Kidney epithelial cell (primary cell): Measurements from ENCODE around the gene NME9. TPM values are rescaled to one million over a fixed set of nuclear protein-coding genes. Genes with fewer than 3 reads are reported as not detected.

Experiments used
- DNase-seq: peaks from one replicate; pipeline ENCODE4 v3.0.0-alpha.2; 2010; ENCODE audit warnings: low read depth
- H3K27me3 ChIP-seq: 2 replicates; pipeline ENCODE4 v1.6.0; 2011; ENCODE audit warnings: low read length; ENCODE audit not compliant: control insufficient read depth, insufficient read depth
- H3K36me3 ChIP-seq: 2 replicates; pipeline ENCODE4 v1.5.1; 2011; ENCODE audit warnings: low read length; ENCODE audit not compliant: control insufficient read depth, insufficient read depth
- H3K4me3 ChIP-seq: 2 replicates; pipeline ENCODE4 v1.5.1; 2011; ENCODE audit warnings: low read depth, mild to moderate bottlenecking, control low read depth, low read length
- CTCF ChIP-seq: IDR thresholded peaks from 2 replicates; pipeline ENCODE4 v1.5.1; 2011; ENCODE audit warnings: mild to moderate bottlenecking, moderate library complexity, low read length, control low read depth, inconsistent platforms; ENCODE audit not compliant: insufficient read depth, poor library complexity, severe bottlenecking
- total RNA-seq: library from RNA; depleted of rRNA; stranded (reverse); fragments of >200 nt; gene quantifications from 2 replicates; pipeline ENCODE4 v1.2.3, GENCODE V29; 2015

Gene NME9
- total RNA-seq, 1 donor from 2014 or later: not detected

- H3K36me3 ChIP-seq: no peaks in the 10 kb centered on the region
- DNase-seq: no peak
- no peak overlapping the region for H3K4me3 ChIP-seq
- TF ChIP-seq CTCF: no peak
- H3K27me3 ChIP-seq: no peaks in the 10 kb centered on the region
Measured at GRCh38 chr3:138370321-138370720, 40.7 kb upstream of the NME9 start.

- Histone ChIP-seq H3K27me3 (no peaks in the 10 kb centered on the region), H3K36me3 (no peaks in the 10 kb centered on the region)
Measured at GRCh38 chr3:138369151-138369900, 39.7 kb upstream of the NME9 start.

GRCh38 chr3:138367911-138368310 is 38.3 kb upstream of the NME9 start:
- DNase-seq: no peak
- H3K27me3 ChIP-seq: no peaks in the 10 kb centered on the region
- no peak for TF ChIP-seq CTCF
- H3K4me3 ChIP-seq: no peak overlapping the region
- H3K36me3 ChIP-seq: no peaks in the 10 kb centered on the region

More at GRCh38 chr3:138369151-138369900, 39.7 kb upstream of the NME9 start:
- TF ChIP-seq CTCF: no peak
- no peak overlapping the region for H3K4me3 ChIP-seq
- DNase-seq: no peak

GRCh38 chr3:138367326-138367850 is 37.7 kb upstream of the NME9 start:
- Histone ChIP-seq H3K36me3 (no peaks in the 10 kb centered on the region), H3K4me3 (no peak overlapping the region), H3K27me3 (no peaks in the 10 kb centered on the region)
- DNase-seq: no peak
- no peak for TF ChIP-seq CTCF

GRCh38 chr3:138366006-138366759 is 36.5 kb upstream of the NME9 start:
- Histone ChIP-seq H3K4me3 (no peak overlapping the region), H3K36me3 (no peaks in the 10 kb centered on the region), H3K27me3 (no peaks in the 10 kb centered on the region)
- no peak for TF ChIP-seq CTCF
- no peak for DNase-seq
